Measurements from ENCODE around the gene STXBP5L. TPM values are rescaled to one million over a fixed set of nuclear protein-coding genes. Genes with fewer than 3 reads are reported as not detected.

STXBP5L gene
- polyA plus RNA-seq, 3 donors: not detected

DNA sequence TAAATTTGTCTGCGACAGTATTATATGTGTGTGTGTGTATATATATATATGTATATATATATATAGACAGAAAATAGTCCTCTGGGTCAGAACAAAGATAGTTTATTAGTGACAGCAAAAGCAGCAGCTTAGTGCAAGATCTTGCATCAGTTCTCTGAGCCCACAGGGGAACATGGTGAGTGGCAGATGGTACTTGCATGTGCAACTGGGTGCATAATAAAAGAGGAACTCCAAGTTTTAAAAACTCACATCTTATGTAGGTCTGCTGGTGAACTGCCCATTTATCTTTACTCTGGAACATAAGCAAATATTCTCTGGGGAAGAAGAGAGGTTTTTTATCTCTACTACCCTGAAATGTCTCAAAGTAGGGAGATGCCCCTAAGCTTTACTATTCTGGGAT, 361.4 kb downstream of the STXBP5L start:
- no peaks in the 10 kb centered on the region for H3K27me3 ChIP-seq (ENCODE audit: control insufficient read depth in 2 of 2, insufficient read depth in 2 of 2, low read length in 2 of 2)
- H3K9me3 Mint-ChIP-seq: peaks cover 0 to 11% (median 7%) of the 10 kb centered on the region in 7 donors
- no peaks in the 10 kb centered on the region for H3K4me1 ChIP-seq (ENCODE audit: control insufficient read depth in 1 of 2, insufficient read depth in 2 of 2, low read length in 2 of 2)
- intact Hi-C loops (cut with micrococcal nuclease): no loop called here
- DNase-seq: no peak
- H3K9me3 ChIP-seq (replicated peaks in 1 of 2; ENCODE audit: control insufficient read depth in 1 of 2, insufficient read depth in 1 of 2, low read length in 2 of 2): peaks cover 2 to 4% of the 10 kb centered on the region in 2 donors
- no CpG with 5 or more reads among the region's 1 CpG for WGBS (ENCODE audit: insufficient coverage)
- no peak overlapping the region for H3K4me2 ChIP-seq (replicated peaks; ENCODE audit: extremely low read depth, low read length, poor library complexity, severe bottlenecking)
- peaks cover 0 to 1% (median 0%) of the 10 kb centered on the region in 3 donors for H3K27me3 Mint-ChIP-seq (ENCODE audit: low read depth in 3 of 3)
- H3K36me3 Mint-ChIP-seq: no peaks in the 10 kb centered on the region
- H3K36me3 ChIP-seq (replicated peaks in 1 of 2; ENCODE audit: control insufficient read depth in 1 of 2, insufficient read depth in 2 of 2, low read length in 2 of 2): no peaks in the 10 kb centered on the region
- H3K27ac Mint-ChIP-seq: no peak overlapping the region
- H3K4me1 Mint-ChIP-seq: no peaks in the 10 kb centered on the region
- H3K27ac ChIP-seq (ENCODE audit: low read depth in 1 of 2, low read length in 2 of 2): no peak overlapping the region
- H3K9ac ChIP-seq (ENCODE audit: insufficient read depth, low read length, poor library complexity, severe bottlenecking): no peak overlapping the region
- H3K4me3 ChIP-seq (replicated peaks in 1 of 3; ENCODE audit: low read depth in 2 of 3, low read length in 3 of 3): no peak overlapping the region
- H3K79me2 ChIP-seq (ENCODE audit: insufficient read depth, low read length): no peaks in the 10 kb centered on the region
- H4K20me1 ChIP-seq (ENCODE audit: insufficient read depth, low read length): no peaks in the 10 kb centered on the region
- no peak overlapping the region for H3K4me3 Mint-ChIP-seq
- TF ChIP-seq, protein P1, sequence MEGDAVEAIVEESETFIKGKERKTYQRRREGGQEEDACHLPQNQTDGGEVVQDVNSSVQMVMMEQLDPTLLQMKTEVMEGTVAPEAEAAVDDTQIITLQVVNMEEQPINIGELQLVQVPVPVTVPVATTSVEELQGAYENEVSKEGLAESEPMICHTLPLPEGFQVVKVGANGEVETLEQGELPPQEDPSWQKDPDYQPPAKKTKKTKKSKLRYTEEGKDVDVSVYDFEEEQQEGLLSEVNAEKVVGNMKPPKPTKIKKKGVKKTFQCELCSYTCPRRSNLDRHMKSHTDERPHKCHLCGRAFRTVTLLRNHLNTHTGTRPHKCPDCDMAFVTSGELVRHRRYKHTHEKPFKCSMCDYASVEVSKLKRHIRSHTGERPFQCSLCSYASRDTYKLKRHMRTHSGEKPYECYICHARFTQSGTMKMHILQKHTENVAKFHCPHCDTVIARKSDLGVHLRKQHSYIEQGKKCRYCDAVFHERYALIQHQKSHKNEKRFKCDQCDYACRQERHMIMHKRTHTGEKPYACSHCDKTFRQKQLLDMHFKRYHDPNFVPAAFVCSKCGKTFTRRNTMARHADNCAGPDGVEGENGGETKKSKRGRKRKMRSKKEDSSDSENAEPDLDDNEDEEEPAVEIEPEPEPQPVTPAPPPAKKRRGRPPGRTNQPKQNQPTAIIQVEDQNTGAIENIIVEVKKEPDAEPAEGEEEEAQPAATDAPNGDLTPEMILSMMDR (IDR thresholded peaks at IDR 0.05): no peak
- H2AFZ ChIP-seq (ENCODE audit: insufficient read depth, low read depth, low read length, poor library complexity, severe bottlenecking): no peak overlapping the region

DNA sequence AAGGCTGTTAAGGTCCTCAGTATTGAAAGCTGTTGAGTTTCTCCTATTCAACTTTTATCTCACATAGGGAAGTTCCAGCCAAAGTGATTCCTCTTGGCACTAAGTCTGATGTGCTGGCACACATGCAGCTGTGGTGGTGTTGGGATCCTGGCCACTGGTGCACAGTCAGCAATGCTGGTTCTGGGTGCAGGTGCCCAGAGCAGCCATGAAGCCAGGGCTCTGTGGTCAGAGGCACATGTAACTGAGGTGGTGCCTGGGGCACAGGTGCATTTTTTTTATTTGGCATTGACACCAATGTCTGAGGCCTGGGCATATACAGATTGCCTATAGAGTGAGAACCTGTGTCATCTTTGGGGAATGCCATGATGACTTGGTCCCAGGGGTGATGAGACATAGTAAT, 366.4 kb downstream of the STXBP5L start:
- no peaks in the 10 kb centered on the region for H3K27me3 ChIP-seq (ENCODE audit: control insufficient read depth in 2 of 2, insufficient read depth in 2 of 2, low read length in 2 of 2)
- no peak overlapping the region for H3K9ac ChIP-seq (ENCODE audit: insufficient read depth, low read length, poor library complexity, severe bottlenecking)
- no peak overlapping the region for H3K27ac ChIP-seq (ENCODE audit: low read depth in 1 of 2, low read length in 2 of 2)
- Mint-ChIP-seq H3K9me3 (peaks cover 0 to 11% (median 7%) of the 10 kb centered on the region in 7 donors), H3K4me3 (no peak overlapping the region), H3K27me3 (ENCODE audit: low read depth in 3 of 3) (no peaks in the 10 kb centered on the region), H3K27ac (no peak overlapping the region), H3K4me1 (no peaks in the 10 kb centered on the region), H3K36me3 (no peaks in the 10 kb centered on the region)
- no peaks in the 10 kb centered on the region for H3K79me2 ChIP-seq (ENCODE audit: insufficient read depth, low read length)
- no peaks in the 10 kb centered on the region for H3K36me3 ChIP-seq (replicated peaks in 1 of 2; ENCODE audit: control insufficient read depth in 1 of 2, insufficient read depth in 2 of 2, low read length in 2 of 2)
- no peaks in the 10 kb centered on the region for H4K20me1 ChIP-seq (ENCODE audit: insufficient read depth, low read length)
- H3K4me1 ChIP-seq (ENCODE audit: control insufficient read depth in 1 of 2, insufficient read depth in 2 of 2, low read length in 2 of 2): no peaks in the 10 kb centered on the region
- no peak overlapping the region for H2AFZ ChIP-seq (ENCODE audit: insufficient read depth, low read depth, low read length, poor library complexity, severe bottlenecking)
- no peak overlapping the region for H3K4me3 ChIP-seq (replicated peaks in 1 of 3; ENCODE audit: low read depth in 2 of 3, low read length in 3 of 3)
- no peak overlapping the region for H3K4me2 ChIP-seq (replicated peaks; ENCODE audit: extremely low read depth, low read length, poor library complexity, severe bottlenecking)
- H3K9me3 ChIP-seq (replicated peaks in 1 of 2; ENCODE audit: control insufficient read depth in 1 of 2, insufficient read depth in 1 of 2, low read length in 2 of 2): peaks cover 6 to 8% of the 10 kb centered on the region in 2 donors
- TF ChIP-seq, protein P1 (IDR thresholded peaks at IDR 0.05): no peak
- intact Hi-C loops (cut with micrococcal nuclease): no loop called here
- DNase-seq: no peak

All from CD14-positive monocyte (primary cell).